GM08714 (cell line): ENCODE measurements around the gene ENAM.

Experiments
- H3K4me3 ChIP-seq: fragments of 200-500 bp; sonication (Bioruptor generic); 2 replicates; pipeline ENCODE4 v1.5.1; 2014; ENCODE audit warnings: mild to moderate bottlenecking, low read length, inconsistent platforms
- ZNF274 ChIP-seq: IDR thresholded peaks from 2 replicates; pipeline ENCODE4 v1.6.1; 2012; ENCODE audit warnings: mild to moderate bottlenecking, low read depth, low read length

ENAM gene

GRCh38 chr4:70628444-70628843 is at the start of gene ENAM:
ENAM (plus strand) TSS chr4:70628744; CDS start chr4:70629501, 757 bp downstream.
- TF ChIP-seq ZNF274: no peak
- H3K4me3 ChIP-seq: no peak within 1 kb of the TSS

- H3K4me3 ChIP-seq: no peak overlapping the region
- no peak for TF ChIP-seq ZNF274
Measured at GRCh38 chr4:70581980-70582379, 46.6 kb upstream of the ENAM start.

GRCh38 chr4:70583952-70584834 is 44.4 kb upstream of the ENAM start:
- no peak for TF ChIP-seq ZNF274
- no peak overlapping the region for H3K4me3 ChIP-seq

GRCh38 chr4:70586841-70587240 is 41.7 kb upstream of the ENAM start:
- H3K4me3 ChIP-seq: no peak overlapping the region
- TF ChIP-seq ZNF274: no peak

GRCh38 chr4:70589785-70590184 is 38.8 kb upstream of the ENAM start:
- no peak for TF ChIP-seq ZNF274
- H3K4me3 ChIP-seq: no peak overlapping the region

GRCh38 chr4:70591955-70592582 is 36.5 kb upstream of the ENAM start, which contains the start of gene AMBN:
AMBN (plus strand) TSS chr4:70592256; CDS start chr4:70592359, 103 bp downstream.
- no peak for TF ChIP-seq ZNF274
- no peak within 1 kb of the TSS for H3K4me3 ChIP-seq

GRCh38 chr4:70594196-70594595 is 34.3 kb upstream of the ENAM start:
- no peak for TF ChIP-seq ZNF274
- no peak overlapping the region for H3K4me3 ChIP-seq

GRCh38 chr4:70600305-70600704 is 28.2 kb upstream of the ENAM start:
- H3K4me3 ChIP-seq: no peak overlapping the region
- TF ChIP-seq ZNF274: no peak

GRCh38 chr4:70600977-70601376 is 27.6 kb upstream of the ENAM start:
- H3K4me3 ChIP-seq: no peak overlapping the region
- TF ChIP-seq ZNF274: no peak

GRCh38 chr4:70601422-70602039 is 27.0 kb upstream of the ENAM start:
- no peak overlapping the region for H3K4me3 ChIP-seq
- TF ChIP-seq ZNF274: no peak

GRCh38 chr4:70603856-70604255 is 24.7 kb upstream of the ENAM start:
- TF ChIP-seq ZNF274: no peak
- no peak overlapping the region for H3K4me3 ChIP-seq

GRCh38 chr4:70606459-70606858 is 22.1 kb upstream of the ENAM start:
- no peak overlapping the region for H3K4me3 ChIP-seq
- TF ChIP-seq ZNF274: no peak

- TF ChIP-seq ZNF274: no peak
Measured at GRCh38 chr4:70607334-70607853, 21.1 kb upstream of the ENAM start.

GRCh38 chr4:70608324-70608723 is 20.2 kb upstream of the ENAM start:
- no peak for TF ChIP-seq ZNF274
- no peak overlapping the region for H3K4me3 ChIP-seq

More at GRCh38 chr4:70607334-70607853, 21.1 kb upstream of the ENAM start:
- no peak overlapping the region for H3K4me3 ChIP-seq
